NOMO-1 treated with dmso at 0.1 percent for 144 hours (cell line): ENCODE results near the gene FAM151B.

Source experiments
- DNase-seq: peaks from one replicate; lab custom pipeline; 2025; ENCODE audit not compliant: unreplicated experiment; lab: John Stamatoyannopoulos, UW

FAM151B gene

GRCh38 chr5:80588858-80589540, 101.1 kb downstream of the FAM151B start:
- DNase-seq = no peak

- DNase-seq = no peak
These were observed 102.9 kb downstream of the FAM151B start for GRCh38 chr5:80590766-80591165.

- no peak for DNase-seq
These were observed 103.5 kb downstream of the FAM151B start for GRCh38 chr5:80591352-80591751.

GRCh38 chr5:80592105-80592504, 104.2 kb downstream of the FAM151B start:
- no peak for DNase-seq
